ENCODE measurements around the gene EIF4E3. TPM values are rescaled to one million over a fixed set of nuclear protein-coding genes. Genes with fewer than 3 reads are reported as not detected.

Gene EIF4E3
- 101 TPM for total RNA-seq
- polyA plus RNA-seq, result 10 to 100 TPM; 27.8 to 98.9 (median 60.1) TPM

DNA sequence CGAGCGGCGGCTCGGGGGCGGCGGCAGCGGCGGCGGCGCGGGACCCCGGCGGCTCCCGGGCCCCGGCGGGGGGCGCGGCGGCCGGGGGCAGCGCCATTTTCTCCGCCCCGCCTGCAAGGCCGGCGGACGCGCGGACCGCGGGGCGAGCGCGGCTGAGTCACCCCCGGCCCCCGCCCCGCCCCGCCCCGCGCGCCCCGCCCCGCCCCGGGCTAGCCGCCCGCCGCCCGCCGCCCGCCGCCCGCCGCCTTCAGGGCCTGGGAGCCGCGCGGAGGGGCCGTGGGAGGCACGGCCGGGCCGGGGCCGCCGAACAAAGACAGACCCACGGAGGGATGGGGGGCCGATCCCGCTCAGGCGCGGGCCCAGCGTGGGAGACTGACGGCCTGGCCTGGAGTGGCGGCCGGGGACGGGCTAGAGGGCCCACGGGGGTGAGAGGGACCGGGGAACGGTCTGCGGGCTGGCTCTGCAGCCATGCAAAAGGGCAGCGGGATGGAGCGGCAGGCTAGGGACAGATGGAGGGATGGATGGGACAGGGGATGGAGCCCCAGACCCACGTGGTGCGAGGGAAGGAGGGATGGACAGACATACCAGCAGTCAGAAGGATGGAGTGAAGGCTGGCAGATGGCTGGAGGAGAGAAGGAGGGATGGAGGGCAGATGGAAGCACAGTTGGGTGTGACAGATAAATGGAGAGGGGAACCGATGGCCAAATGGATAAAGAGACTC lies at the start of gene EIF4E3:
EIF4E3 (minus strand) TSS at position 132 of the 721 bp plus-strand sequence; CDS start at position 97, 35 bp downstream.
- Mint-ChIP-seq H3K36me3 (peaks cover 11% of the 10 kb centered on the region), H3K4me1 (peaks cover 24 to 80% (median 71%) of the 10 kb centered on the region in 4 donors), H3K27ac (peak within 1 kb of the TSS; percentile 96 to 98 (median 96)), H3K9me3 (peaks cover 0 to 1% (median 0%) of the 10 kb centered on the region in 7 donors), H3K27me3 (no peaks in the 10 kb centered on the region), H3K4me3 (peak within 1 kb of the TSS; percentile 94 to 99 (median 96))
- Histone ChIP-seq H3K9me3 (ENCODE audit: control insufficient read depth in 2 of 2, low read length in 2 of 2) (no peaks in the 10 kb centered on the region), H3K4me3 (ENCODE audit: low read depth, low read length) (peak within 1 kb of the TSS; percentile 97), H3K27ac (ENCODE audit: insufficient read depth, low read length, poor library complexity, severe bottlenecking) (peak within 1 kb of the TSS; percentile 84), H3K27me3 (ENCODE audit: control insufficient read depth, insufficient read depth, low read length) (no peaks in the 10 kb centered on the region), H3K4me1 (ENCODE audit: control insufficient read depth, insufficient read depth, low read length, poor library complexity, severe bottlenecking) (peaks cover 74% of the 10 kb centered on the region), H3K36me3 (ENCODE audit: control insufficient read depth, insufficient read depth, low read length) (no peaks in the 10 kb centered on the region)
- peak; percentile 22 to 51 (median 46) for DNase-seq
- ATAC-seq (ENCODE audit: low read depth in 2 of 2), result peak; percentile 27 to 43

DNA sequence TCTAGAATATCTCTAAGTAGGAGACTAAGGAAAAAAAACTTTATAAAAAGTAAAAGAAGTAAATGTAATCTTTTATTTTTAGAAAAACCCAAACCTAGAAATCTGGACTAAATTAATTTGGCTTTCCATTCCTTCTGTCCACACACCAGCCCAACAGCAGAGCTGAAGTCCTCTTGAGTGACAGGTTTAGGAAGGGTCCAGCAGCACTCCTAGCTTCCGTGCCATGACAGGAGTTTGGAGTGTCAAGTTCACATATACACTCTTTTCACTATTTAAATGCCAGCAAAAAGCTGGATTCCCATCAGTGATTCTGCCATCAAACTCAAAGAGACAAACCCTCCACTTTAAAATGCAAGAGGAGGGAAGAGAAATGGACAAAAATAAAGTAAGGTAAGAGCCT lies 46.7 kb upstream of the EIF4E3 start:
- DNase-seq (no peak), ATAC-seq (ENCODE audit: low read depth in 2 of 2) (no peak)
- peaks cover 4% of the 10 kb centered on the region for H3K27me3 ChIP-seq (ENCODE audit: control insufficient read depth, insufficient read depth, low read length)
- H3K4me1 ChIP-seq (ENCODE audit: control insufficient read depth, insufficient read depth, low read length, poor library complexity, severe bottlenecking), result no peaks in the 10 kb centered on the region
- H3K9me3 ChIP-seq (ENCODE audit: control insufficient read depth in 2 of 2, low read length in 2 of 2), result no peaks in the 10 kb centered on the region
- Mint-ChIP-seq H3K36me3 (no peaks in the 10 kb centered on the region), H3K27ac (no peak overlapping the region), H3K9me3 (no peaks in the 10 kb centered on the region), H3K4me1 (peaks cover 0 to 4% (median 0%) of the 10 kb centered on the region in 4 donors), H3K4me3 (no peak overlapping the region), H3K27me3 (peaks cover 18% of the 10 kb centered on the region)
- H3K27ac ChIP-seq (ENCODE audit: insufficient read depth, low read length, poor library complexity, severe bottlenecking), result no peak overlapping the region
- no peak overlapping the region for H3K4me3 ChIP-seq (ENCODE audit: low read depth, low read length)
- no peaks in the 10 kb centered on the region for H3K36me3 ChIP-seq (ENCODE audit: control insufficient read depth, insufficient read depth, low read length)

DNA sequence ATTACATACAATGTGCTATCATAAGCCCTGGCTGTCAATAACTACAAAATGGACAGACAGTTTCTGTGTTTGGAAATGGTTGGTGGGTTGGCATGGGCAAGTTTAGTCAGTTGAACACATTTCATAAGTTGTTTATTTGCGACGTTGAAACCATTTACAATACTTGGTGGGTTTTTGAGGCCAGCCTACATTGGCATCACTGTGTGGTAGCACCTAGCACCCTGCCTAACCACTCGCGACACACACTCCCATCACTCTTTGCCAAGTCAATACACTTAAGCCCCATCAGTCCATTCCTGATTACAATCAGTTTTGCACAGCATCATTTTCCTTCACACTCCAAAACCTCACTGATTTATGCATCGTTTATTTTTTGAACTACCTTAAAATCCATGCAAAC lies 45.9 kb upstream of the EIF4E3 start:
- Histone ChIP-seq H3K27ac (ENCODE audit: insufficient read depth, low read length, poor library complexity, severe bottlenecking) (no peak overlapping the region), H3K9me3 (ENCODE audit: control insufficient read depth in 2 of 2, low read length in 2 of 2) (no peaks in the 10 kb centered on the region), H3K27me3 (ENCODE audit: control insufficient read depth, insufficient read depth, low read length) (no peaks in the 10 kb centered on the region), H3K4me1 (ENCODE audit: control insufficient read depth, insufficient read depth, low read length, poor library complexity, severe bottlenecking) (no peaks in the 10 kb centered on the region), H3K36me3 (ENCODE audit: control insufficient read depth, insufficient read depth, low read length) (no peaks in the 10 kb centered on the region), H3K4me3 (ENCODE audit: low read depth, low read length) (no peak overlapping the region)
- peaks cover 18% of the 10 kb centered on the region for H3K27me3 Mint-ChIP-seq
- H3K4me1 Mint-ChIP-seq, result peaks cover 0 to 4% (median 0%) of the 10 kb centered on the region in 4 donors
- no peak overlapping the region for H3K4me3 Mint-ChIP-seq
- H3K27ac Mint-ChIP-seq, result no peak overlapping the region
- no peaks in the 10 kb centered on the region for H3K9me3 Mint-ChIP-seq
- no peaks in the 10 kb centered on the region for H3K36me3 Mint-ChIP-seq
- no peak for ATAC-seq (ENCODE audit: low read depth in 2 of 2)
- DNase-seq, result no peak

DNA sequence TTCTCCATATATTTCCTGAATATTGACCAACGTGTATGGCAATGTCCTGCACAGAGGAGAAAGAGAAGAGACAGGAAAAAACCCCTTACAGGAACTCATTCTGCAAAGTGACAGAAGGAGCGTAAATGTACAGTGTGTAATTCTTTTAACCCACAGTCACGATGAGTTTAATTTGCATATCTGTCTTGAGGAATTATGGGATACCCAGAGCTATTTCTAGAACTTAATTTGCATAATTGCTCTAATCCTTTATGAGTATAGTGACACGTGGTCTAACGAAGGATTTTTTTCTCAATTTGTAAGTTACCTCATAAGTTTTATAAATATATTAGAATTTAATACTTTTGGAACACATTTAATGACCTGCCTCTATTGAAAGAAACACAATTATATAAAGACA lies 38.2 kb upstream of the EIF4E3 start:
- Mint-ChIP-seq H3K27ac (no peak overlapping the region), H3K9me3 (no peaks in the 10 kb centered on the region), H3K4me1 (no peaks in the 10 kb centered on the region), H3K4me3 (no peak overlapping the region), H3K36me3 (no peaks in the 10 kb centered on the region), H3K27me3 (peaks cover 23% of the 10 kb centered on the region)
- Histone ChIP-seq H3K27me3 (ENCODE audit: control insufficient read depth, insufficient read depth, low read length) (peaks cover 8% of the 10 kb centered on the region), H3K4me1 (ENCODE audit: control insufficient read depth, insufficient read depth, low read length, poor library complexity, severe bottlenecking) (no peaks in the 10 kb centered on the region), H3K27ac (ENCODE audit: insufficient read depth, low read length, poor library complexity, severe bottlenecking) (no peak overlapping the region), H3K36me3 (ENCODE audit: control insufficient read depth, insufficient read depth, low read length) (no peaks in the 10 kb centered on the region), H3K4me3 (ENCODE audit: low read depth, low read length) (no peak overlapping the region), H3K9me3 (ENCODE audit: control insufficient read depth in 2 of 2, low read length in 2 of 2) (no peaks in the 10 kb centered on the region)
- DNase-seq (no peak), ATAC-seq (ENCODE audit: low read depth in 2 of 2) (no peak)

DNA sequence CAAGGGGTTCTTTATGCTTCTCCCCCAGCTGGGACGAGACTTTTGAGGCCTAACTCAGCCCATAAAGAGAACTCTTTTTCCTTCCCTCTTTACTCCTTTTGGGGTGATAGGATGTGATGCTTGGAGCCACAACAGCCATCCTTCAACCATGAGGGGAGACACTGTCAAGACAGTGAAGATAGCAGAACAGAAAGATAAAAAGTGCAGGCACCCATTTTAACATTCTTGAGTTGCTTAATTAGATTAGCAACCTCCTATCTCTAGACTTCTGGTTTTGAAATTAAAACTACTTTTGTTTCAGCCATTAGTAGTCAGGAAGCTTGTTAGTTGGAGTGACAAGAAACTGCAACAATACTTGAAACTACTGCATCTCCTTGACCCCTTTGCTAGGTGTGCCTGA lies 34.9 kb upstream of the EIF4E3 start:
- Histone ChIP-seq H3K9me3 (ENCODE audit: control insufficient read depth in 2 of 2, low read length in 2 of 2) (no peaks in the 10 kb centered on the region), H3K27me3 (ENCODE audit: control insufficient read depth, insufficient read depth, low read length) (peaks cover 17% of the 10 kb centered on the region), H3K4me1 (ENCODE audit: control insufficient read depth, insufficient read depth, low read length, poor library complexity, severe bottlenecking) (no peaks in the 10 kb centered on the region), H3K27ac (ENCODE audit: insufficient read depth, low read length, poor library complexity, severe bottlenecking) (no peak overlapping the region), H3K36me3 (ENCODE audit: control insufficient read depth, insufficient read depth, low read length) (no peaks in the 10 kb centered on the region), H3K4me3 (ENCODE audit: low read depth, low read length) (no peak overlapping the region)
- no peaks in the 10 kb centered on the region for H3K36me3 Mint-ChIP-seq
- no peak overlapping the region for H3K4me3 Mint-ChIP-seq
- H3K27ac Mint-ChIP-seq, result no peak overlapping the region
- peaks cover 0 to 2% (median 0%) of the 10 kb centered on the region in 7 donors for H3K9me3 Mint-ChIP-seq
- peaks cover 45% of the 10 kb centered on the region for H3K27me3 Mint-ChIP-seq
- peaks cover 0 to 5% (median 1%) of the 10 kb centered on the region in 4 donors for H3K4me1 Mint-ChIP-seq
- no peak for DNase-seq
- ATAC-seq (ENCODE audit: low read depth in 2 of 2), result no peak

DNA sequence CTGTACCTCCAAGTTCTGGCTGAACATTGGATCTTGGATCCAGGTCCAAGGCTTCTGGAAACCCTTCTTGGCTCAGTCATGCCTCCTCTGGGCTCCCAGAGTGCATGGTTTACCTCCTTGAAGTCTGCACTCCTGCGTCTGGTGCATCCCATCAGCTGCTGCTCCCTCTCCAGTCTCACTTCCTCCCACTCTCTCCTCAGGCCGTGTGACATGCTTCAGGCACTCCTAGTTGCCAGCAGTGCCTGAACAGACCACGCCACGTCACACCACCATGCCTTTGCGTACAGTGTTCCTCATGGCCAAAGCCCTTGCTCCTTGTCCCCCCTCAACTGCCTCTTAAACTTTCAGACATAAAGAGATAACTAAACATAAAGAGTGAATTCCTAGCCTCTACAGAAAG lies 34.2 kb upstream of the EIF4E3 start:
- no peaks in the 10 kb centered on the region for H3K36me3 Mint-ChIP-seq
- no peaks in the 10 kb centered on the region for H3K36me3 ChIP-seq (ENCODE audit: control insufficient read depth, insufficient read depth, low read length)
- H3K27ac Mint-ChIP-seq, result no peak overlapping the region
- H3K27me3 Mint-ChIP-seq, result peaks cover 46% of the 10 kb centered on the region
- H3K9me3 ChIP-seq (ENCODE audit: control insufficient read depth in 2 of 2, low read length in 2 of 2), result no peaks in the 10 kb centered on the region
- no peaks in the 10 kb centered on the region for H3K4me1 ChIP-seq (ENCODE audit: control insufficient read depth, insufficient read depth, low read length, poor library complexity, severe bottlenecking)
- no peak overlapping the region for H3K4me3 Mint-ChIP-seq
- H3K4me3 ChIP-seq (ENCODE audit: low read depth, low read length), result no peak overlapping the region
- ATAC-seq (ENCODE audit: low read depth in 2 of 2), result no peak
- no peak for DNase-seq
- H3K27ac ChIP-seq (ENCODE audit: insufficient read depth, low read length, poor library complexity, severe bottlenecking), result no peak overlapping the region
- H3K9me3 Mint-ChIP-seq, result peaks cover 0 to 2% (median 0%) of the 10 kb centered on the region in 7 donors
- H3K27me3 ChIP-seq (ENCODE audit: control insufficient read depth, insufficient read depth, low read length), result peaks cover 18% of the 10 kb centered on the region
- H3K4me1 Mint-ChIP-seq, result peaks cover 0 to 8% (median 2%) of the 10 kb centered on the region in 4 donors

DNA sequence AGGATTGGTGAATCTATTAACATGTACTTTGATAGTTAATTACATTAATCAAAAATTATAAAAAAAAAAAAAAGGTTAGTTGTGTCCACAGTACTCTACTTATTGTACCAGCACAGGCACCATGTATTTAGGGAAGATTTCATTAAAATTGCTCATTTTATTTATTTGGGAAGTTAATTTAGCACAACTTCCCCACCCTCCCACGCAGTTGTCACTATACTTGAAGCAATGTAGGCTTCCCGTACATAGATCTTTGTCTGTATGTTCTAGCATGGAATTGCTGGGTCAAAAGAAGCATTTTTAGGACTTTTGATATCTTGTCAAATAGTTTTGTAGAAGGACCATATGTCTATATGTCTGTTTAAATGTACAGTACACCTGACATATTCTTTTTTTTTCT lies 32.9 kb upstream of the EIF4E3 start:
- no peak overlapping the region for H3K4me3 Mint-ChIP-seq
- H3K27me3 Mint-ChIP-seq, result peaks cover 46% of the 10 kb centered on the region
- peaks cover 0 to 2% (median 0%) of the 10 kb centered on the region in 7 donors for H3K9me3 Mint-ChIP-seq
- Histone ChIP-seq H3K36me3 (ENCODE audit: control insufficient read depth, insufficient read depth, low read length) (no peaks in the 10 kb centered on the region), H3K9me3 (ENCODE audit: control insufficient read depth in 2 of 2, low read length in 2 of 2) (no peaks in the 10 kb centered on the region), H3K27me3 (ENCODE audit: control insufficient read depth, insufficient read depth, low read length) (peaks cover 19% of the 10 kb centered on the region), H3K27ac (ENCODE audit: insufficient read depth, low read length, poor library complexity, severe bottlenecking) (no peak overlapping the region), H3K4me1 (ENCODE audit: control insufficient read depth, insufficient read depth, low read length, poor library complexity, severe bottlenecking) (peaks cover 3% of the 10 kb centered on the region), H3K4me3 (ENCODE audit: low read depth, low read length) (no peak overlapping the region)
- no peak overlapping the region for H3K27ac Mint-ChIP-seq
- ATAC-seq (ENCODE audit: low read depth in 2 of 2), result no peak
- H3K36me3 Mint-ChIP-seq, result no peaks in the 10 kb centered on the region
- no peak for DNase-seq
- H3K4me1 Mint-ChIP-seq, result peaks cover 0 to 9% (median 2%) of the 10 kb centered on the region in 4 donors

Measured in CD4-positive, CD25-positive, alpha-beta regulatory T cell (primary cell).